ENCODE results near the gene LRP8. TPM values are rescaled to one million over a fixed set of nuclear protein-coding genes. Genes with fewer than 3 reads are reported as not detected.

Gene LRP8
- total and polyA plus RNA-seq, 2 experiments from 2014 or later: 2.4 to 2.7 TPM

DNA sequence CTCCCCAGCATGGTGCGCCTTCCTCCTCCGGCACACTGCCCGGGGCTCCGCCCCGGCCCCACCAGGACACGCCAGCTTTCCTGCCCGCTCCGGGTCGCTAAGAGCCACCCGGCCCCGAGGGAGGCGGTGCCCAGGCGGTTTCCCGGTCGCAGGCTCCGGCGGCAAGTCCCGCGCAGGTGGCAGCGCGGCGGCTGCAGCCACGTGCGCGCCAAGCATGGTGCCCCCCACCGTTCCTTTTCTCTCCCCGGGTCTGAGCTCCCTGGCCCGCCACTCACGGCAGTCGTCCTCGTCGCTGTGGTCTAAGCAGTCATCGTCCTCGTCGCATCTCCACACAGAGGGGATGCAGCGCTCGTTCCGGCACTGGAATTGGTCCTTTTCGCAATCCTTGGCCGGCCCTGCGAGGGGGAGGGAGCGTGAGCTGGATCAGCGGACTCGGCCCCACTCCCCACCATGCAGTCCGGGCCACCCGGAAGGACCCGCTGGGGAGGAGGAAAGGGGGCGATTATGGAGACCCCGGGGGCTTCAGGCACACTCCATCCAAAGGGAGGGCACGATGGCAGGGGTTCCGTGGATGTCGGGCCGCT is 1.2 kb downstream of the LRP8 start:
- H4K20me1 ChIP-seq (ENCODE audit: insufficient read depth, poor library complexity, severe bottlenecking): no peaks in the 10 kb centered on the region
- peak overlapping the region; percentile 85 for H3K4me3 ChIP-seq
- DNase-seq (ENCODE audit: low spot score): no peak
- no peaks in the 10 kb centered on the region for H3K79me2 ChIP-seq
- no peak for TF ChIP-seq CTCF (IDR thresholded peaks at IDR 0.05; ENCODE audit: poor library complexity)
- no peak for TF ChIP-seq EZH2 (IDR thresholded peaks at IDR 0.05; ENCODE audit: borderline replicate concordance)
- TF ChIP-seq EZH2phosphoT487 (IDR thresholded peaks at IDR 0.05; ENCODE audit: low read depth, severe bottlenecking, unreplicated experiment): no peak
- no peaks in the 10 kb centered on the region for H3K9me2 ChIP-seq (replicated peaks; ENCODE audit: insufficient read depth)
- peak overlapping the region; percentile 100 for H3K4me2 ChIP-seq
- H3K27ac ChIP-seq: no peak overlapping the region
- H3K4me1 ChIP-seq (ENCODE audit: insufficient read depth): peaks cover 10% of the 10 kb centered on the region
- no peaks in the 10 kb centered on the region for H3K9me3 ChIP-seq (ENCODE audit: low read depth)
- peak overlapping the region; percentile 17 for H2AFZ ChIP-seq
- peaks cover 5% of the 10 kb centered on the region for H3K27me3 ChIP-seq
- no peaks in the 10 kb centered on the region for H3K36me3 ChIP-seq (replicated peaks; ENCODE audit: insufficient read depth, low read depth)
- WGBS (ENCODE audit: low lambda C conversion rate, missing lambda C conversion rate): under 1% methylated on average over 48 of the region's 53 CpGs

- peak overlapping the region; percentile 100 for H3K4me2 ChIP-seq
- H4K20me1 ChIP-seq (ENCODE audit: insufficient read depth, poor library complexity, severe bottlenecking): no peaks in the 10 kb centered on the region
- H3K27ac ChIP-seq: peak overlapping the region; percentile 26
- peak; percentile 85 for DNase-seq (ENCODE audit: low spot score)
- no peaks in the 10 kb centered on the region for H3K36me3 ChIP-seq (replicated peaks; ENCODE audit: insufficient read depth, low read depth)
- peaks cover 5% of the 10 kb centered on the region for H3K27me3 ChIP-seq
- H3K79me2 ChIP-seq: no peaks in the 10 kb centered on the region
- 2% methylated on average over 36 of the region's 42 CpGs for WGBS (ENCODE audit: low lambda C conversion rate, missing lambda C conversion rate)
- H3K9me3 ChIP-seq (ENCODE audit: low read depth): no peaks in the 10 kb centered on the region
- H3K4me1 ChIP-seq (ENCODE audit: insufficient read depth): peaks cover 10% of the 10 kb centered on the region
- H3K4me3 ChIP-seq: peak overlapping the region; percentile 85
- no peak for TF ChIP-seq CTCF (IDR thresholded peaks at IDR 0.05; ENCODE audit: poor library complexity)
- no peak for TF ChIP-seq EZH2 (IDR thresholded peaks at IDR 0.05; ENCODE audit: borderline replicate concordance)
- no peak for TF ChIP-seq EZH2phosphoT487 (IDR thresholded peaks at IDR 0.05; ENCODE audit: low read depth, severe bottlenecking, unreplicated experiment)
- no peaks in the 10 kb centered on the region for H3K9me2 ChIP-seq (replicated peaks; ENCODE audit: insufficient read depth)
- peak overlapping the region; percentile 17 for H2AFZ ChIP-seq
Measured at GRCh38 chr1:53326088-53326597, 1.7 kb downstream of the LRP8 start.

GRCh38 chr1:53325326-53326087 is 2.4 kb downstream of the LRP8 start:
- peak overlapping the region; percentile 100 for H3K4me2 ChIP-seq
- no peak for DNase-seq (ENCODE audit: low spot score)
- no peaks in the 10 kb centered on the region for H3K36me3 ChIP-seq (replicated peaks; ENCODE audit: insufficient read depth, low read depth)
- H3K4me1 ChIP-seq (ENCODE audit: insufficient read depth): peaks cover 10% of the 10 kb centered on the region
- H3K4me3 ChIP-seq: peak overlapping the region; percentile 24
- peaks cover 5% of the 10 kb centered on the region for H3K27me3 ChIP-seq
- no peaks in the 10 kb centered on the region for H4K20me1 ChIP-seq (ENCODE audit: insufficient read depth, poor library complexity, severe bottlenecking)
- H3K79me2 ChIP-seq: no peaks in the 10 kb centered on the region
- H3K27ac ChIP-seq: peak overlapping the region; percentile 26
- H3K9me2 ChIP-seq (replicated peaks; ENCODE audit: insufficient read depth): no peaks in the 10 kb centered on the region
- 39% methylated on average over 26 of the region's 26 CpGs for WGBS (ENCODE audit: low lambda C conversion rate, missing lambda C conversion rate)
- peak overlapping the region; percentile 17 for H2AFZ ChIP-seq
- H3K9me3 ChIP-seq (ENCODE audit: low read depth): no peaks in the 10 kb centered on the region
- no peak for TF ChIP-seq EZH2 (IDR thresholded peaks at IDR 0.05; ENCODE audit: borderline replicate concordance)
- TF ChIP-seq EZH2phosphoT487 (IDR thresholded peaks at IDR 0.05; ENCODE audit: low read depth, severe bottlenecking, unreplicated experiment): no peak

Data from hepatocyte (in vitro differentiated cells).